ENCODE measurements around the gene TNFRSF19. TPM values are rescaled to one million over a fixed set of nuclear protein-coding genes. Genes with fewer than 3 reads are reported as not detected.

TNFRSF19 gene
- total and polyA plus RNA-seq, 2 of the 8 experiments (the other 6 are each of a cell fraction or from before 2014, with no cell fraction given), result 0.50 to 0.95 TPM

DNA sequence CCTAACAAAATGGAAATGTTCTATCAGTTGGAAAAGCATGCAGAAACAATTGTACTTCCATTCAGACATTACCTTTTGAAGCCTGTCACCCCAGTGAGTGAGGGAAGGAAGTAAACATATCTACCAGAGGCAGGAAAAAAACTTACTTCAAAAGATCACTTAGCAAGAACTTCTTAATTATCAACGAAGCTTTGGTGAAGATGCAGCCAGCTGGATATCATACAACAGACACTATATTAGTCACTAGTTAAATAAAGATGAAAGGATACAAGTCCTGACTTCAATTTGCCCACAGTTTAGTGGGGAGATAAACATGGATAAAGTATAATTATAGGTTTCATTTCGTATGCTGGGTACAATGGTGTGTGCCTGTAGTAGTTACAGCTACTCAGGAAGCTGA, 148.8 kb downstream of the TNFRSF19 start (continued):
- TF ChIP-seq, protein P1, sequence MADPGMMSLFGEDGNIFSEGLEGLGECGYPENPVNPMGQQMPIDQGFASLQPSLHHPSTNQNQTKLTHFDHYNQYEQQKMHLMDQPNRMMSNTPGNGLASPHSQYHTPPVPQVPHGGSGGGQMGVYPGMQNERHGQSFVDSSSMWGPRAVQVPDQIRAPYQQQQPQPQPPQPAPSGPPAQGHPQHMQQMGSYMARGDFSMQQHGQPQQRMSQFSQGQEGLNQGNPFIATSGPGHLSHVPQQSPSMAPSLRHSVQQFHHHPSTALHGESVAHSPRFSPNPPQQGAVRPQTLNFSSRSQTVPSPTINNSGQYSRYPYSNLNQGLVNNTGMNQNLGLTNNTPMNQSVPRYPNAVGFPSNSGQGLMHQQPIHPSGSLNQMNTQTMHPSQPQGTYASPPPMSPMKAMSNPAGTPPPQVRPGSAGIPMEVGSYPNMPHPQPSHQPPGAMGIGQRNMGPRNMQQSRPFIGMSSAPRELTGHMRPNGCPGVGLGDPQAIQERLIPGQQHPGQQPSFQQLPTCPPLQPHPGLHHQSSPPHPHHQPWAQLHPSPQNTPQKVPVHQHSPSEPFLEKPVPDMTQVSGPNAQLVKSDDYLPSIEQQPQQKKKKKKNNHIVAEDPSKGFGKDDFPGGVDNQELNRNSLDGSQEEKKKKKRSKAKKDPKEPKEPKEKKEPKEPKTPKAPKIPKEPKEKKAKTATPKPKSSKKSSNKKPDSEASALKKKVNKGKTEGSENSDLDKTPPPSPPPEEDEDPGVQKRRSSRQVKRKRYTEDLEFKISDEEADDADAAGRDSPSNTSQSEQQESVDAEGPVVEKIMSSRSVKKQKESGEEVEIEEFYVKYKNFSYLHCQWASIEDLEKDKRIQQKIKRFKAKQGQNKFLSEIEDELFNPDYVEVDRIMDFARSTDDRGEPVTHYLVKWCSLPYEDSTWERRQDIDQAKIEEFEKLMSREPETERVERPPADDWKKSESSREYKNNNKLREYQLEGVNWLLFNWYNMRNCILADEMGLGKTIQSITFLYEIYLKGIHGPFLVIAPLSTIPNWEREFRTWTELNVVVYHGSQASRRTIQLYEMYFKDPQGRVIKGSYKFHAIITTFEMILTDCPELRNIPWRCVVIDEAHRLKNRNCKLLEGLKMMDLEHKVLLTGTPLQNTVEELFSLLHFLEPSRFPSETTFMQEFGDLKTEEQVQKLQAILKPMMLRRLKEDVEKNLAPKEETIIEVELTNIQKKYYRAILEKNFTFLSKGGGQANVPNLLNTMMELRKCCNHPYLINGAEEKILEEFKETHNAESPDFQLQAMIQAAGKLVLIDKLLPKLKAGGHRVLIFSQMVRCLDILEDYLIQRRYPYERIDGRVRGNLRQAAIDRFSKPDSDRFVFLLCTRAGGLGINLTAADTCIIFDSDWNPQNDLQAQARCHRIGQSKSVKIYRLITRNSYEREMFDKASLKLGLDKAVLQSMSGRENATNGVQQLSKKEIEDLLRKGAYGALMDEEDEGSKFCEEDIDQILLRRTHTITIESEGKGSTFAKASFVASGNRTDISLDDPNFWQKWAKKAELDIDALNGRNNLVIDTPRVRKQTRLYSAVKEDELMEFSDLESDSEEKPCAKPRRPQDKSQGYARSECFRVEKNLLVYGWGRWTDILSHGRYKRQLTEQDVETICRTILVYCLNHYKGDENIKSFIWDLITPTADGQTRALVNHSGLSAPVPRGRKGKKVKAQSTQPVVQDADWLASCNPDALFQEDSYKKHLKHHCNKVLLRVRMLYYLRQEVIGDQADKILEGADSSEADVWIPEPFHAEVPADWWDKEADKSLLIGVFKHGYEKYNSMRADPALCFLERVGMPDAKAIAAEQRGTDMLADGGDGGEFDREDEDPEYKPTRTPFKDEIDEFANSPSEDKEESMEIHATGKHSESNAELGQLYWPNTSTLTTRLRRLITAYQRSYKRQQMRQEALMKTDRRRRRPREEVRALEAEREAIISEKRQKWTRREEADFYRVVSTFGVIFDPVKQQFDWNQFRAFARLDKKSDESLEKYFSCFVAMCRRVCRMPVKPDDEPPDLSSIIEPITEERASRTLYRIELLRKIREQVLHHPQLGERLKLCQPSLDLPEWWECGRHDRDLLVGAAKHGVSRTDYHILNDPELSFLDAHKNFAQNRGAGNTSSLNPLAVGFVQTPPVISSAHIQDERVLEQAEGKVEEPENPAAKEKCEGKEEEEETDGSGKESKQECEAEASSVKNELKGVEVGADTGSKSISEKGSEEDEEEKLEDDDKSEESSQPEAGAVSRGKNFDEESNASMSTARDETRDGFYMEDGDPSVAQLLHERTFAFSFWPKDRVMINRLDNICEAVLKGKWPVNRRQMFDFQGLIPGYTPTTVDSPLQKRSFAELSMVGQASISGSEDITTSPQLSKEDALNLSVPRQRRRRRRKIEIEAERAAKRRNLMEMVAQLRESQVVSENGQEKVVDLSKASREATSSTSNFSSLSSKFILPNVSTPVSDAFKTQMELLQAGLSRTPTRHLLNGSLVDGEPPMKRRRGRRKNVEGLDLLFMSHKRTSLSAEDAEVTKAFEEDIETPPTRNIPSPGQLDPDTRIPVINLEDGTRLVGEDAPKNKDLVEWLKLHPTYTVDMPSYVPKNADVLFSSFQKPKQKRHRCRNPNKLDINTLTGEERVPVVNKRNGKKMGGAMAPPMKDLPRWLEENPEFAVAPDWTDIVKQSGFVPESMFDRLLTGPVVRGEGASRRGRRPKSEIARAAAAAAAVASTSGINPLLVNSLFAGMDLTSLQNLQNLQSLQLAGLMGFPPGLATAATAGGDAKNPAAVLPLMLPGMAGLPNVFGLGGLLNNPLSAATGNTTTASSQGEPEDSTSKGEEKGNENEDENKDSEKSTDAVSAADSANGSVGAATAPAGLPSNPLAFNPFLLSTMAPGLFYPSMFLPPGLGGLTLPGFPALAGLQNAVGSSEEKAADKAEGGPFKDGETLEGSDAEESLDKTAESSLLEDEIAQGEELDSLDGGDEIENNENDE (IDR thresholded peaks at IDR 0.05; ENCODE audit: insufficient replicate concordance, low read length), result no peak
